GM23338 (cell line): ENCODE results near the gene CDH9. TPM values are rescaled to one million over a fixed set of nuclear protein-coding genes. Genes with fewer than 3 reads are reported as not detected.

Experiments
- ATAC-seq: fragments of 200-7000 bp; cut with Tn5 transposase; 3 replicates; pipeline ENCODE4 v1.9.1; 2020
- DNase-seq: peaks from one replicate; pipeline ENCODE4 v3.0.0-alpha.2; 2015; ENCODE audit warnings: low spot score
- H2AFZ ChIP-seq: fragments of 200-600 bp; sonication (generic); 2 replicates; pipeline ENCODE4 v1.8.0; 2016; ENCODE audit warnings: antibody characterized with exemption, mild to moderate bottlenecking, moderate library complexity
- H3F3A ChIP-seq: fragments of 200-600 bp; sonication (generic); replicated peaks from 2 replicates; pipeline ENCODE4 v1.8.0; 2017; ENCODE audit warnings: antibody characterized with exemption, mixed run types, low read depth
- H3K27ac ChIP-seq: fragments of 200-600 bp; sonication (generic); 2 replicates; pipeline ENCODE4 v1.6.1; 2016; ENCODE audit warnings: low read depth
- H3K27me3 ChIP-seq: fragments of 200-600 bp; sonication (generic); 2 replicates; pipeline ENCODE4 v1.8.0; 2016; ENCODE audit warnings: mild to moderate bottlenecking, mixed run types, moderate library complexity; ENCODE audit not compliant: insufficient read depth
- H3K36me3 ChIP-seq: fragments of 200-600 bp; sonication (generic); 2 replicates; pipeline ENCODE4 v1.8.0; 2016; ENCODE audit warnings: mild to moderate bottlenecking; ENCODE audit not compliant: insufficient read depth
- H3K4me1 ChIP-seq: fragments of 200-600 bp; sonication (generic); 2 replicates; pipeline ENCODE4 v1.8.0; 2016; ENCODE audit warnings: mild to moderate bottlenecking, moderate library complexity; ENCODE audit not compliant: insufficient read depth
- H3K4me2 ChIP-seq: fragments of 200-600 bp; sonication (generic); 2 replicates; pipeline ENCODE4 v1.7.1; 2017; ENCODE audit warnings: mixed run types
- H3K4me3 ChIP-seq: fragments of 200-600 bp; sonication (generic); 2 replicates; pipeline ENCODE4 v1.6.1; 2016; ENCODE audit warnings: mixed run types
- H3K79me2 ChIP-seq: fragments of 200-600 bp; sonication (generic); replicated peaks from 2 replicates; pipeline ENCODE4 v1.8.0; 2017; ENCODE audit warnings: mild to moderate bottlenecking; ENCODE audit not compliant: insufficient read depth
- H3K9me2 ChIP-seq: fragments of 200-600 bp; sonication (generic); 2 replicates; pipeline ENCODE4 v1.8.0; 2017; ENCODE audit not compliant: insufficient read depth
- H4K20me1 ChIP-seq: fragments of 200-600 bp; sonication (generic); replicated peaks from 2 replicates; pipeline ENCODE4 v1.8.0; 2017; ENCODE audit warnings: mild to moderate bottlenecking; ENCODE audit not compliant: insufficient read depth
- H3K27ac Mint-ChIP-seq: 2 replicates; pipeline ENCODE4 v1.8.0; 2020; ENCODE audit warnings: inconsistent platforms, mild to moderate bottlenecking, moderate library complexity, mixed read lengths
- H3K27me3 Mint-ChIP-seq: 3 replicates; pipeline ENCODE4 v1.8.0; 2022; ENCODE audit warnings: low read depth, mild to moderate bottlenecking, moderate library complexity, mixed read lengths, inconsistent platforms; ENCODE audit not compliant: insufficient read depth, poor library complexity
- H3K36me3 Mint-ChIP-seq: 3 replicates; pipeline ENCODE4 v1.8.0; 2021; ENCODE audit warnings: low read depth, mild to moderate bottlenecking, inconsistent platforms, moderate library complexity, mixed read lengths
- H3K4me1 Mint-ChIP-seq: 3 replicates; pipeline ENCODE4 v1.8.0; 2020; ENCODE audit warnings: mild to moderate bottlenecking, inconsistent platforms, mixed read lengths
- H3K4me3 Mint-ChIP-seq: 3 replicates; pipeline ENCODE4 v1.8.0; 2021; ENCODE audit warnings: moderate library complexity, mild to moderate bottlenecking, inconsistent platforms, mixed read lengths
- H3K9me3 Mint-ChIP-seq: 3 replicates; pipeline ENCODE4 v1.8.0; 2020; ENCODE audit warnings: moderate library complexity, mild to moderate bottlenecking, inconsistent platforms, mixed read lengths
- CREB1 ChIP-seq: fragments of 250-450 bp; sonication (Bioruptor Pico); IDR thresholded peaks from 2 replicates; pipeline ENCODE4 v1.5.0; 2020; ENCODE audit warnings: low read depth, mild to moderate bottlenecking, moderate library complexity
- CTCF ChIP-seq, 2 experiments: fragments of 200-600 bp in 1 of 2; sonication (generic) in 1 of 2; conservative IDR thresholded peaks; 2 replicates each; pipeline versions ENCODE4 v1.5.1 to v1.6.1; 2016 to 2017; ENCODE audit warnings: antibody characterized with exemption in 2 of 2, low read depth in 2 of 2, mild to moderate bottlenecking in 2 of 2, moderate library complexity in 1 of 2
- EZH2 ChIP-seq: fragments of 200-600 bp; sonication (generic); IDR thresholded peaks from one replicate; pipeline ENCODE4 v1.8.0; 2017; ENCODE audit warnings: antibody characterized with exemption, mild to moderate bottlenecking, low read depth; ENCODE audit not compliant: unreplicated experiment
- EZH2phosphoT487 ChIP-seq: fragments of 200-600 bp; sonication (generic); IDR thresholded peaks from one replicate; pipeline ENCODE4 v1.8.1; 2018; ENCODE audit warnings: antibody characterized with exemption; ENCODE audit not compliant: unreplicated experiment
- ZNF331 ChIP-seq: fragments of 250-450 bp; sonication (Bioruptor Pico); IDR thresholded peaks from 2 replicates; pipeline ENCODE4 v1.5.0; 2020; ENCODE audit warnings: low read depth, mild to moderate bottlenecking, moderate library complexity
- ZNF462 ChIP-seq: fragments of 250-450 bp; sonication (Bioruptor Pico); IDR thresholded peaks from 2 replicates; pipeline ENCODE4 v1.5.0; 2020; ENCODE audit warnings: mild to moderate bottlenecking, moderate library complexity
- polyA plus RNA-seq: library from polyadenylated mRNA; unstranded; fragments of >200 nt; fragmentation: Nextera tagmentation; extraction: Ambion mirVana; gene quantifications from 2 replicates; pipeline ENCODE4 v1.2.1, GENCODE V29; 2016
- total RNA-seq: library from RNA; depleted of rRNA; stranded (reverse); fragments of >200 nt; shearing (Covaris generic); gene quantifications from 2 replicates; pipeline ENCODE4 v1.2.3, GENCODE V29; 2014

Gene CDH9
- total and polyA plus RNA-seq, 2 experiments from 2014 or later: 0.26 to 0.31 TPM

- no peak for TF ChIP-seq ZNF462 (CRISPR knock-in tag)
- TF ChIP-seq ZNF331 (CRISPR knock-in tag): no peak
- no peak for TF ChIP-seq CREB1 (CRISPR knock-in tag)
- TF ChIP-seq CTCF (conservative IDR thresholded peaks at IDR 0.05; ENCODE audit: low read depth in 2 of 2): no peak; a peak in 1 of 4 replicates
- TF ChIP-seq EZH2phosphoT487: no peak
These were observed 143.6 kb downstream of the CDH9 start (continued) for GRCh38 chr5:26894719-26895263.

- no peaks in the 10 kb centered on the region for H3K36me3 ChIP-seq
- DNase-seq (no peak), ATAC-seq (no peak)
- no peaks in the 10 kb centered on the region for H3K27me3 ChIP-seq
- no peaks in the 10 kb centered on the region for H3K9me2 ChIP-seq
- no peaks in the 10 kb centered on the region for H3F3A ChIP-seq
- no peaks in the 10 kb centered on the region for H3K9me3 Mint-ChIP-seq
- no peak overlapping the region for H2AFZ ChIP-seq
- H3K4me3 Mint-ChIP-seq: no peak overlapping the region
- no peaks in the 10 kb centered on the region for H3K36me3 Mint-ChIP-seq
- no peaks in the 10 kb centered on the region for H3K4me1 Mint-ChIP-seq
- no peak overlapping the region for H3K27ac ChIP-seq
- no peaks in the 10 kb centered on the region for H3K27me3 Mint-ChIP-seq
- no peaks in the 10 kb centered on the region for H3K4me1 ChIP-seq
- H3K4me2 ChIP-seq: no peak overlapping the region
- no peak overlapping the region for H3K27ac Mint-ChIP-seq
- H4K20me1 ChIP-seq: no peaks in the 10 kb centered on the region
- H3K4me3 ChIP-seq: no peak overlapping the region
- no peaks in the 10 kb centered on the region for H3K79me2 ChIP-seq
- no peak for TF ChIP-seq CTCF (conservative IDR thresholded peaks at IDR 0.05; ENCODE audit: low read depth in 2 of 2)
- TF ChIP-seq EZH2phosphoT487: no peak
- TF ChIP-seq EZH2: no peak
These were observed 145.3 kb downstream of the CDH9 start for GRCh38 chr5:26893078-26893477.
